Measurements from ENCODE around the gene ABRACL. TPM values are rescaled to one million over a fixed set of nuclear protein-coding genes. Genes with fewer than 3 reads are reported as not detected.

Gene ABRACL
- total and polyA plus RNA-seq, 9 of the 15 experiments (the other 6 are each of a cell fraction or from before 2014, with no cell fraction given), result 1.1 to 5.2 (median 1.9) TPM

DNA sequence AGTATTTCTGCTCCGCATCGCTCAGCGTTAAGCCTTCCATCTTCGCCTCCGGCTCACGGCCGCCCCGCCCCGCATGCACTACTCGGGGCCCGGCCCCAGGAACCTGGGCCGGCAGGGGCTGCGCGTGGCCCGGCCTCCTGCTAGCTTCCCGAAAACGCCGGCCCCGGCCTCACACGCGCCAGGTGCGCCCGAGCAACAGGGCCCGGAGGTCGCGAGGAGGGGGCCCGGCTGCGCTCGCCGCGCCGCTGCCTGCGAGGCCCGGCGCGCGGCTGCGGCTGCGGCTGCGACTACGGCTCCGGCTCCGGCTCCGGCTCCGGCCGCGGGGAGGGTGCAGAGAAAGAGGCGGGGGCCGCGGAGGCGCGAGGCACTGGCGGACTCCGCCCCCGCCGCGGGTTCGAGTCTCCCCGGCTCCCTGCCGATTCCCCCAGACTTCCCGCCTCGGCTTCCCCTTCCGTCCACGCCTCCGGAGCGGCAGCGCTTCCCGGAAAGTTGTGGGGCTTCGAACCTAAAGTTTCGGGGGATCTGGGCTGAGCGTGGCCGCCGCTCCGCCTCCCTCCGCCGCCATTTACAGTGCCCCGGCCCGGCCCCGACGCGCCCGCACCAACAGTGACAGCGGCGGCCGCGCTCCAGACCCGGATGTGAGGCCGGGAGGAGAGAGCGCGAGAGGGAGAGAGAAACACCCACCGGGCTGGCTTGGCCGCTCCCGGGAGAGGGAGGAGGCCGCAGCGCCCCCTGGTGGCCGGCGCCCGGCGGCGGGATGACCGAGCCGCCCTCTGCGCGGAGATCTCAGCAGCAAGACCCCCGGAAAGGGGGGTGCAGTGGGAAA, 40.7 kb upstream of the ABRACL start, which contains the start of gene REPS1 (continued):
- TF ChIP-seq, protein P1, sequence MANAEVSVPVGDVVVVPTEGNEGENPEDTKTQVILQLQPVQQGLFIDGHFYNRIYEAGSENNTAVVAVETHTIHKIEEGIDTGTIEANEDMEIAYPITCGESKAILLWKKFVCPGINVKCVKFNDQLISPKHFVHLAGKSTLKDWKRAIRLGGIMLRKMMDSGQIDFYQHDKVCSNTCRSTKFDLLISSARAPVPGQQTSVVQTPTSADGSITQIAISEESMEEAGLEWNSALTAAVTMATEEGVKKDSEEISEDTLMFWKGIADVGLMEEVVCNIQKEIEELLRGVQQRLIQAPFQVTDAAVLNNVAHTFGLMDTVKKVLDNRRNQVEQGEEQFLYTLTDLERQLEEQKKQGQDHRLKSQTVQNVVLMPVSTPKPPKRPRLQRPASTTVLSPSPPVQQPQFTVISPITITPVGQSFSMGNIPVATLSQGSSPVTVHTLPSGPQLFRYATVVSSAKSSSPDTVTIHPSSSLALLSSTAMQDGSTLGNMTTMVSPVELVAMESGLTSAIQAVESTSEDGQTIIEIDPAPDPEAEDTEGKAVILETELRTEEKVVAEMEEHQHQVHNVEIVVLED (CRISPR knock-in tag; IDR thresholded peaks at IDR 0.05), result peak; percentile 12
- peak; percentile 87 for TF ChIP-seq TAF7 (tag; IDR thresholded peaks at IDR 0.05)
- TF ChIP-seq HDAC2 (IDR thresholded peaks at IDR 0.05), result 0 out of 2 replicates have a peak, but pooled peaks have one; percentile 14
- TF ChIP-seq, protein P2, sequence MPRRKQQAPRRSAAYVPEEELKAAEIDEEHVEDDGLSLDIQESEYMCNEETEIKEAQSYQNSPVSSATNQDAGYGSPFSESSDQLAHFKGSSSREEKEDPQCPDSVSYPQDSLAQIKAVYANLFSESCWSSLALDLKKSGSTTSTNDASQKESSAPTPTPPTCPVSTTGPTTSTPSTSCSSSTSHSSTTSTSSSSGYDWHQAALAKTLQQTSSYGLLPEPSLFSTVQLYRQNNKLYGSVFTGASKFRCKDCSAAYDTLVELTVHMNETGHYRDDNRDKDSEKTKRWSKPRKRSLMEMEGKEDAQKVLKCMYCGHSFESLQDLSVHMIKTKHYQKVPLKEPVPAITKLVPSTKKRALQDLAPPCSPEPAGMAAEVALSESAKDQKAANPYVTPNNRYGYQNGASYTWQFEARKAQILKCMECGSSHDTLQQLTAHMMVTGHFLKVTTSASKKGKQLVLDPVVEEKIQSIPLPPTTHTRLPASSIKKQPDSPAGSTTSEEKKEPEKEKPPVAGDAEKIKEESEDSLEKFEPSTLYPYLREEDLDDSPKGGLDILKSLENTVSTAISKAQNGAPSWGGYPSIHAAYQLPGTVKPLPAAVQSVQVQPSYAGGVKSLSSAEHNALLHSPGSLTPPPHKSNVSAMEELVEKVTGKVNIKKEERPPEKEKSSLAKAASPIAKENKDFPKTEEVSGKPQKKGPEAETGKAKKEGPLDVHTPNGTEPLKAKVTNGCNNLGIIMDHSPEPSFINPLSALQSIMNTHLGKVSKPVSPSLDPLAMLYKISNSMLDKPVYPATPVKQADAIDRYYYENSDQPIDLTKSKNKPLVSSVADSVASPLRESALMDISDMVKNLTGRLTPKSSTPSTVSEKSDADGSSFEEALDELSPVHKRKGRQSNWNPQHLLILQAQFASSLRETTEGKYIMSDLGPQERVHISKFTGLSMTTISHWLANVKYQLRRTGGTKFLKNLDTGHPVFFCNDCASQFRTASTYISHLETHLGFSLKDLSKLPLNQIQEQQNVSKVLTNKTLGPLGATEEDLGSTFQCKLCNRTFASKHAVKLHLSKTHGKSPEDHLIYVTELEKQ (CRISPR knock-in tag; IDR thresholded peaks at IDR 0.05), result no peak
- peak; percentile 98 for TF ChIP-seq RBFOX2 (IDR thresholded peaks at IDR 0.05; ENCODE audit: low read depth, low read length)
- TF ChIP-seq, protein P3, sequence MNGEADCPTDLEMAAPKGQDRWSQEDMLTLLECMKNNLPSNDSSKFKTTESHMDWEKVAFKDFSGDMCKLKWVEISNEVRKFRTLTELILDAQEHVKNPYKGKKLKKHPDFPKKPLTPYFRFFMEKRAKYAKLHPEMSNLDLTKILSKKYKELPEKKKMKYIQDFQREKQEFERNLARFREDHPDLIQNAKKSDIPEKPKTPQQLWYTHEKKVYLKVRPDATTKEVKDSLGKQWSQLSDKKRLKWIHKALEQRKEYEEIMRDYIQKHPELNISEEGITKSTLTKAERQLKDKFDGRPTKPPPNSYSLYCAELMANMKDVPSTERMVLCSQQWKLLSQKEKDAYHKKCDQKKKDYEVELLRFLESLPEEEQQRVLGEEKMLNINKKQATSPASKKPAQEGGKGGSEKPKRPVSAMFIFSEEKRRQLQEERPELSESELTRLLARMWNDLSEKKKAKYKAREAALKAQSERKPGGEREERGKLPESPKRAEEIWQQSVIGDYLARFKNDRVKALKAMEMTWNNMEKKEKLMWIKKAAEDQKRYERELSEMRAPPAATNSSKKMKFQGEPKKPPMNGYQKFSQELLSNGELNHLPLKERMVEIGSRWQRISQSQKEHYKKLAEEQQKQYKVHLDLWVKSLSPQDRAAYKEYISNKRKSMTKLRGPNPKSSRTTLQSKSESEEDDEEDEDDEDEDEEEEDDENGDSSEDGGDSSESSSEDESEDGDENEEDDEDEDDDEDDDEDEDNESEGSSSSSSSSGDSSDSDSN (IDR thresholded peaks at IDR 0.05; ENCODE audit: borderline replicate concordance in 1 of 2, low read depth in 2 of 2, low read length in 2 of 2), result peak; percentile 88 to 96; a peak in 3 of 4 replicates
- TF ChIP-seq CHCHD3 (CRISPR knock-in tag; IDR thresholded peaks at IDR 0.05), result no peak
- TF ChIP-seq ZNF778 (CRISPR knock-in tag; IDR thresholded peaks at IDR 0.05), result no peak
- no peak for TF ChIP-seq POLR2H (tag; IDR thresholded peaks at IDR 0.05; ENCODE audit: low read depth)
- TF ChIP-seq RBBP5 (IDR thresholded peaks at IDR 0.05; ENCODE audit: borderline replicate concordance, insufficient read depth, low read length, poor library complexity, severe bottlenecking), result peak; percentile 84
- peak; percentile 57; the same call in 1 of the 2 replicates for TF ChIP-seq RNF2 (IDR thresholded peaks at IDR 0.05)

All from K562 (cell line).